ENCODE results near the gene RFC2. TPM values are rescaled to one million over a fixed set of nuclear protein-coding genes. Genes with fewer than 3 reads are reported as not detected.
"Not testable (repeated sequence)": the region's sequence is repeated elsewhere in the genome, so short reads cannot be mapped to it uniquely, and the experiment has no call there.

RFC2 gene
- total RNA-seq, 2 experiments from 2014 or later: 80.8 to 81.1 TPM

GRCh38 chr7:74233655-74234285 lies 20.4 kb downstream of the RFC2 start:
- ChIA-PET CTCF (no interaction called here), POLR2A (no interaction called here)
- H3K4me1 Mint-ChIP-seq (ENCODE audit: low read depth): no peaks in the 10 kb centered on the region
- H3K27ac Mint-ChIP-seq: no peak overlapping the region
- DNase-seq: no peak
- H3K4me3 Mint-ChIP-seq: no peak overlapping the region
- no peaks in the 10 kb centered on the region for H3K9me3 Mint-ChIP-seq
- intact Hi-C loops (cut with micrococcal nuclease): no loop called here
- no peaks in the 10 kb centered on the region for H3K27me3 Mint-ChIP-seq
- H3K36me3 Mint-ChIP-seq: peaks cover 46% of the 10 kb centered on the region

DNA sequence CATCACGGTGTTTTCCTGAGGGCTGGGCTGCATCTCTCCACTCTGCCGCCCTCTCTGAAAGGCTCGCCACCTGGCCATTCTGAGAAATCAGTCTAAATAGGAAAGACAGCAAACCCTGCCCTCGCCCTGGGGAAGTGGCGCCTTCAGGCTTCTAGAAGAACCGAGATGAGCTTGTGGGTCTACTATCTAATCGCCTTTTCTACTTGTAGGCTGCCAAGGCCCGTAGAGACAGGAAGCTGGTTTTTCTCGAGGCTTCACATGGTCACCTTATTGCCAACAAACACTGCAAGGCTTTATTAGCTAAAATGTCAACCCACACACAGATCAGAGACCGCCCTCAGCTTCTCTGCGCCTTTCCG lies 23.0 kb downstream of the RFC2 start:
- Mint-ChIP-seq H3K4me3 (no peak overlapping the region), H3K36me3 (peaks cover 43% of the 10 kb centered on the region), H3K4me1 (ENCODE audit: low read depth) (peaks cover 2% of the 10 kb centered on the region), H3K9me3 (no peaks in the 10 kb centered on the region), H3K27me3 (no peaks in the 10 kb centered on the region), H3K27ac (no peak overlapping the region)
- no peak for DNase-seq
- intact Hi-C loops (cut with micrococcal nuclease): no loop called here
- ChIA-PET CTCF (interaction anchor here (1.5 kb wide), 1 partner anchor 25 kb away, joined by 4 read pairs; no protein-coding TSS in a partner anchor), POLR2A (no interaction called here)

DNA sequence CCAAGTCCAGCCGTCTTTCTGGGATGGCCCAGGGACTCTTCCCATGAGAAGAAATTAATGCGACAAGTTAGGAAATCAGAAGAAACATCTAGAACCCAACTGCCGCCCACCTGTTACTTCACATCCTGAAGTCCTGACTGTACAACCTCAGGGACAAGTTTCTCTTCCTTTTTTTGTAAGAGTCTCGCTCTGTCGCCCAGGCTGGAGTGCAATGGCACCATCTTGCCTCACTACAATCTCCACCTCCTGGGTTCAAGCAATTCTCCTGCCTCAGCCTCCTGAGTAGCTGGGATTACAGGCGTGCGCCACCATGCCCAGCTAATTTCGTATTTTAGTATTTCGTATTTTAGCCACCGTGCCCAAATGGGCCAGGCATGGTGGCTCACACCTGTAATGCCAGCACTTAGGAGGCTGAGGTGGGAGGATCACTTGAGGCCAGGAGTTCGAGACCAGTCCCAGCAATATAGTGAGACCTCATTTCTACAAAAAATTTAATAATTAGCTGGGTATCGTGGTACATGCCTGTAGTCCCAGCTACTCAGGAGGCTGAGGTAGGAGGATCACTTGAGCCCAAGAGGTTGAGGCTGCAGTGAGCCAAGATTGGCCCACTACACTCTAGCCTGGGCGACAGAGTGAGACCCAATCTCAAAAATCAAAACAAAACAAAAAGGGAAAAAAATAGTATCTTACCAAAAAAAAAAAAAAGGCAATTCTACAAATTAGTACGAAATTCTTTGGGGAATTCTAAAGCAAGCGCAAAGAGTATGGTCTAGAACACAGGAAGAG lies 23.6 kb downstream of the RFC2 start:
- no peaks in the 10 kb centered on the region for H3K27me3 Mint-ChIP-seq
- CTCF ChIA-PET: interaction anchor here (1.5 kb wide), 1 partner anchor 24 kb away, joined by 4 read pairs; no protein-coding TSS in a partner anchor
- POLR2A ChIA-PET: no interaction called here
- H3K36me3 Mint-ChIP-seq: peaks cover 45% of the 10 kb centered on the region
- H3K9me3 Mint-ChIP-seq: no peaks in the 10 kb centered on the region
- no peak for DNase-seq
- intact Hi-C loops (cut with micrococcal nuclease): no loop called here
- H3K4me1 Mint-ChIP-seq (ENCODE audit: low read depth): peaks cover 2% of the 10 kb centered on the region
- H3K4me3 Mint-ChIP-seq: no peak overlapping the region
- no peak overlapping the region for H3K27ac Mint-ChIP-seq

DNA sequence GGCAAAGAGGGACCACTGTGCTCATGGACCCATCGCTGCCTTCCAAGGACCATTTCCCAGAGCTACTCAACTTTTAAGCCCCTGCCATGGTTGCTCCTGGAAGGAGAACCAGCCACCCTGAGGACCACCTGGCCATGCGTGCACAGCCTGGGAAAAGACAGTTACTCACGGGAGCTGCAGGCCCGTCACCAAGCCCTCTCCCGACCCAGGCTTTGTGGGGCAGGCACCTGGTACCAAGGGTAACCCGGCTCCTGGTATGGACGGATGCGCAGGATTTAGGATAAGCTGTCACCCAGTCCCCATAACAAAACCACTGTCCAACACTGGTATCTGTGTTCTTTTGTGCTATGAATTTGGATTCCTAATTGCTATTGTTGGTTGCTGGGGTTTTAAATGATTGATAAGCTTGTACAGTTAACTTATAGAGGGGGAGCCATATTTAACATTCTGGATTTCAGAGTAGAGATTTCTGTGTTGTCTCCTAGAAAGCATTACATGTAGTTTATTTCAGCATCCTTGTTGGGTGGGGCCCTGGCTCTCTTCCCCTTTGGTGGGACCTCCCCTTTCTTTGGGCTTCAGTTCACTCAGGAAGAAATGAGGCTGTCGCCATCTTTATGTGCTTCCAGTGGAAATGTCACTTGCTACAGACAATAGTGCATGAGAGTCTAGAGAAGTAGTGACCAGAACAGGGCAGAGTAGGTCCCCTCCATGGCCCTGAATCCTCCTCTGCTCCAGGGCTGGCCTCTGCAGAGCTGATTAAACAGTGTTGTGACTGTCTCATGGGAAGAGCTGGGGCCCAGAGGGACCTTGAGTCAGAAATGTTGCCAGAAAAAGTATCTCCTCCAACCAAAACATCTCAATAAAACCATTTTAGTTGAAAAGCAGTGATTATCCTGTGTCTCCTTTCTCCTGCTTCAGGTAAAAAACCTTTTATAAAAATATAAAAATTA lies 25.0 kb downstream of the RFC2 start:
- no peak overlapping the region for H3K27ac Mint-ChIP-seq
- intact Hi-C loops (cut with micrococcal nuclease): no loop called here

DNA sequence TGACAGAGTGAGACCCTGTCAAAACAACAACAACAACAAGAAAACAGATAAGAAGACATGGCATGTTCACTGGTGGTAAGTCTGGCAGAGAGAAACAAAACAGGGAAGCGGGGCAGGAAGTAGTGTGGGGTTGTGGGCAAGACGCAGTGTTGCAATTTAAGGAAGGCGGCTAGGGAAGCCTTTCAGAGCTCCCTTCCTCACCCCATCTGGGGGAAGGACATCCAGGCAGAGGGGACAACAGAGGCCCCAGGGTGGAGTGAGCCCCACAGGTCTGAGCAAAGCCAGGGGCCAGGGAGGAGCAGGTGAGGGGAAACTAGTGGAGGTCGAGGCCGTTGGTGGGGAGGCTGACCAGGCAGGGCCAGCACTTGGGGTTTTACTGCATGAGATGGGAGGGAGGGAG lies 27.6 kb downstream of the RFC2 start:
- Mint-ChIP-seq H3K27ac (no peak overlapping the region), H3K27me3 (no peaks in the 10 kb centered on the region), H3K9me3 (no peaks in the 10 kb centered on the region), H3K36me3 (peaks cover 28% of the 10 kb centered on the region), H3K4me3 (no peak overlapping the region), H3K4me1 (ENCODE audit: low read depth) (peaks cover 2% of the 10 kb centered on the region)
- CTCF ChIA-PET: interaction anchor here (1.2 to 2.9 kb wide), 2 partner anchors 21 to 175 kb away, joined by 3 to 8 read pairs; no protein-coding TSS in a partner anchor
- POLR2A ChIA-PET: no interaction called here
- intact Hi-C loops (cut with micrococcal nuclease): no loop called here
- no peak for DNase-seq

More for the DNA sequence above, 25.0 kb downstream of the RFC2 start:
- CTCF ChIA-PET: interaction anchor here (0.6 to 2.9 kb wide), 2 partner anchors 22 to 172 kb away, joined by 3 to 8 read pairs; no protein-coding TSS in a partner anchor
- Mint-ChIP-seq H3K9me3 (no peaks in the 10 kb centered on the region), H3K4me1 (ENCODE audit: low read depth) (peaks cover 2% of the 10 kb centered on the region), H3K36me3 (peaks cover 36% of the 10 kb centered on the region), H3K27me3 (no peaks in the 10 kb centered on the region), H3K4me3 (no peak overlapping the region)
- POLR2A ChIA-PET: no interaction called here
- DNase-seq: no peak

GRCh38 chr7:74225400-74225799 lies 28.8 kb downstream of the RFC2 start:
- intact Hi-C loops (cut with micrococcal nuclease): no loop called here
- POLR2A ChIA-PET: no interaction called here
- CTCF ChIA-PET: interaction anchor here (1.2 kb wide), 1 partner anchor 20 kb away, joined by 3 read pairs; no protein-coding TSS in a partner anchor
- Mint-ChIP-seq H3K27ac (no peak overlapping the region), H3K4me1 (ENCODE audit: low read depth) (peaks cover 2% of the 10 kb centered on the region), H3K27me3 (no peaks in the 10 kb centered on the region), H3K36me3 (peaks cover 22% of the 10 kb centered on the region), H3K9me3 (no peaks in the 10 kb centered on the region), H3K4me3 (no peak overlapping the region)
- no peak for DNase-seq

GRCh38 chr7:74224907-74225306 lies 29.3 kb downstream of the RFC2 start:
- H3K27me3 Mint-ChIP-seq; H3K27ac Mint-ChIP-seq; POLR2A ChIA-PET; intact Hi-C loops (cut with micrococcal nuclease); DNase-seq; H3K4me3 Mint-ChIP-seq; CTCF ChIA-PET; H3K4me1 Mint-ChIP-seq (ENCODE audit: low read depth); H3K9me3 Mint-ChIP-seq: not testable (repeated sequence)
- peaks cover 19% of the 10 kb centered on the region for H3K36me3 Mint-ChIP-seq

DNA sequence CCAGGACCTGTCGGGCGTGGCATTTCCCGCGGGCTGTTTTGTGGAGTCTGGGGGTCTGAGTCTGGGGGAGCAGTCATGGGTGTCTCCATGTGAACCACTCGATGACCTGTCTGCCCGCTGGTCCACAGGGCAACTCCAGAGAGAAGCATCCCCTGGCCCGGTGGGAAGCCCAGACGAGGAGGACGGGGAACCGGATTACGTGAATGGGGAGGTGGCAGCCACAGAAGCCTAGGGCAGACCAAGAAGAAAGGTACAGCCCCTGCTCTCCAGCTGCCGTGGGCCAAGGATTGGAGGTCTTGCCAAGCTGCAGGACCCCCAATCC lies 29.7 kb downstream of the RFC2 start:
- Mint-ChIP-seq H3K27ac (no peak overlapping the region), H3K4me1 (ENCODE audit: low read depth) (peaks cover 2% of the 10 kb centered on the region), H3K4me3 (no peak overlapping the region), H3K27me3 (no peaks in the 10 kb centered on the region), H3K9me3 (no peaks in the 10 kb centered on the region), H3K36me3 (peaks cover 17% of the 10 kb centered on the region)
- POLR2A ChIA-PET: no interaction called here
- CTCF ChIA-PET: no interaction called here
- DNase-seq: no peak
- intact Hi-C loops (cut with micrococcal nuclease): no loop called here

DNA sequence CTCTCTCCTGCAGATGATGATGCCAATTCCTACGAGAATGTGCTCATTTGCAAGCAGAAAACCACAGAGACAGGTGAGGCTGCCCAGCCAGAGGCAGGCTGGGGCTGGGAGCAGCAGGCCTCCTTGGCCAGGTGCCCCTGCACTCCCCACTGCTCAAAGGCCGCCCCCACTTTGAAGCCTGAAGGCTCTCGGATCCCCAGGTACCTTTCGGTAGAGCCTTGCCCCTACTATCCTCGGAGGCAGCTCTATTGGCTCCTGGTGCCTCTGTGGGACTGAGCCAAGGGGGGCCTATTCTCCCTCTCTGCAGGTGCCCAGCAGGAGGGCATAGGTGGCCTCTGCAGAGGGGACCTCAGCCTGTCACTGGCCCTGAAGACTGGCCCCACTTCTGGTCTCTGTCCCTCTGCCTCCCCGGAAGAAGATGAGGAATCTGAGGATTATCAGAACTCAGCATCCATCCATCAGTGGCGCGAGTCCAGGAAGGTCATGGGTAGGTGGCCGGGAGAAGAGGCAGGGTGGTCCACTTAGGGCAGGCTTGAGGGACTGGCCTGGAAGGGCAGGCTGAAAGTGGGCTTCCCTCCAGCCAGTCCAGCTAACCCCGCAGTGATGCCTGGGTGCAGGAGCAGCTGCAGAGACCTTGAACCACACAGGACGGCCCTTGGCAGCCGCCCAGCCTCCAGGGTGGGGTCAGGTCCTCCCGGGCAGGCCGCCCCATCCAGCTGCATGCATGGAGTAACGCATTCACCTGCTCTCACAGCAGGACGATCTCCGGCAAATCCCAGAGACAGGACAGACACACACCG lies 30.3 kb downstream of the RFC2 start:
- no peak overlapping the region for H3K27ac Mint-ChIP-seq
- DNase-seq: no peak
- ChIA-PET POLR2A (no interaction called here), CTCF (interaction anchor here (0.8 to 1.0 kb wide), 2 partner anchors 18 to 177 kb away, joined by 3 to 4 read pairs; no protein-coding TSS in a partner anchor)
- intact Hi-C loops (cut with micrococcal nuclease): no loop called here
- peaks cover 2% of the 10 kb centered on the region for H3K4me1 Mint-ChIP-seq (ENCODE audit: low read depth)
- H3K9me3 Mint-ChIP-seq: no peaks in the 10 kb centered on the region
- peaks cover 12% of the 10 kb centered on the region for H3K36me3 Mint-ChIP-seq
- no peak overlapping the region for H3K4me3 Mint-ChIP-seq
- H3K27me3 Mint-ChIP-seq: no peaks in the 10 kb centered on the region

DNA sequence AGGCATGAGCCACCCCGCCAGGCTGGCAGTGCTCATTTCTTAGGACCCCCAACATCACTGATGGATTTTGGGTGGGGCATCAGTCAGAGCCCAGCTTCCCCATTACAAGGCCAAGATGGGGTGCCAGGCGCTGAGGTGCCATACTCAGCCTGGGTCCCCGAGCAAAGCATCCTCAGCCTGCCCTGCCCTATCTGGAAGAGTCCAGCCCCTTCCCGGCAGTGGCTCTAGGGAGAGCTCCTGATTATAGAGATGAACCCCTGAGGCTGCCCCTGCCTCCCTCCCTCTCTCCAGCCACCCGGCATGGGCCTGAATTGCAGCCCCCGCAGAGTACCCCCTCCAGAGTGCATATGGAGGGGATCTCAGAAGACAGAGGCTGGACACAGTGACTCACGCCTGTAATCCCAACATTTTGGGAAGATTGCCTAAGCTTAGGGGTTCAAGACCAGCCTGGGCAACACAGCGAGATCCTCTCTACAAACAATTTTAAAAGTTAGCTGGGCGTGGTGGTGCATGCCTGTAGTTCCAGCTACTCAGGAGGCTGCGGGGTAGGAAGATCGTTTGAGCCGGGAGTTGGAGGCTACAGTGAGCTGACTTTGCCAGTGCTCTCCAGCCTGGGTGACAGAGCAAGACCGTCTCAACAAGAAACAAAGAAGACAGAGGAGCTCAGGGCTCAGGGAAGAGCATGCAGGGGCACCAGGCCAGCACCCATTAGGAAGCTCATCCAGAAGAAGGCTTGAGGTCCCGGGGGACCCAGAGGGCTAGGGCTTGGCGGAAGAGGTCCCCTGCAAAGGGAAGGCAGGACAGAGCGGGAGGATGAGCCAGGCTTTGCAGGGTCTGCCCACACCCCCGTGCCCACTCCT lies 31.1 kb downstream of the RFC2 start:
- no peak for DNase-seq
- Mint-ChIP-seq H3K36me3 (peaks cover 12% of the 10 kb centered on the region), H3K4me1 (ENCODE audit: low read depth) (peaks cover 3% of the 10 kb centered on the region), H3K4me3 (no peak overlapping the region), H3K27ac (no peak overlapping the region), H3K9me3 (no peaks in the 10 kb centered on the region), H3K27me3 (no peaks in the 10 kb centered on the region)
- ChIA-PET CTCF (interaction anchor here (0.8 to 1.0 kb wide), 2 partner anchors 17 to 178 kb away, joined by 3 to 4 read pairs; no protein-coding TSS in a partner anchor), POLR2A (no interaction called here)
- intact Hi-C loops (cut with micrococcal nuclease): no loop called here

GRCh38 chr7:74221713-74222112 lies 32.5 kb downstream of the RFC2 start:
- DNase-seq: no peak
- peaks cover 7% of the 10 kb centered on the region for H3K36me3 Mint-ChIP-seq
- no peaks in the 10 kb centered on the region for H3K27me3 Mint-ChIP-seq
- no peaks in the 10 kb centered on the region for H3K9me3 Mint-ChIP-seq
- peaks cover 14% of the 10 kb centered on the region for H3K4me1 Mint-ChIP-seq (ENCODE audit: low read depth)
- H3K27ac Mint-ChIP-seq: no peak overlapping the region
- H3K4me3 Mint-ChIP-seq: no peak overlapping the region
- POLR2A ChIA-PET: no interaction called here
- intact Hi-C loops (cut with micrococcal nuclease): no loop called here
- CTCF ChIA-PET: no interaction called here

Data from activated CD4-positive, alpha-beta memory T cell treated with anti-CD3 and anti-CD28 coated beads for 36 hours (primary cell).